Calu3 (cell line): ENCODE results near the gene RBM47. TPM values are rescaled to one million over a fixed set of nuclear protein-coding genes. Genes with fewer than 3 reads are reported as not detected.
"Not testable (repeated sequence)": the region's sequence is repeated elsewhere in the genome, so short reads cannot be mapped to it uniquely, and the experiment has no call there.

Source experiments
- BruUV-seq: library from RNA; stranded (reverse); fragments of 400-500 nt; replicated peaks from 2 replicates; lab custom pipeline; 2021; lab: Mats Ljungman, UMichigan
- CTCF ChIA-PET: fragments of 300-600 bp; sonication (Branson Sonifier 250); formaldehyde crosslinking; loops from one replicate; lab custom pipeline; 2022; ENCODE audit warnings: antibody characterized with exemption; lab: Charles Lee
- DNase-seq: peaks from one replicate; pipeline ENCODE4 v3.0.0; 2022
- H3K27ac Mint-ChIP-seq: one replicate; pipeline ENCODE4 v1.8.0; 2022; ENCODE audit warnings: mixed read lengths; ENCODE audit not compliant: unreplicated experiment
- H3K27me3 Mint-ChIP-seq: one replicate; pipeline ENCODE4 v1.8.0; 2022; ENCODE audit warnings: mixed read lengths; ENCODE audit not compliant: unreplicated experiment
- H3K36me3 Mint-ChIP-seq: one replicate; pipeline ENCODE4 v1.8.0; 2022; ENCODE audit warnings: mild to moderate bottlenecking, moderate library complexity, mixed read lengths; ENCODE audit not compliant: insufficient read depth, unreplicated experiment
- H3K4me1 Mint-ChIP-seq: one replicate; pipeline ENCODE4 v1.8.0; 2022; ENCODE audit warnings: mild to moderate bottlenecking, low read depth, mixed read lengths; ENCODE audit not compliant: unreplicated experiment
- H3K4me3 Mint-ChIP-seq: one replicate; pipeline ENCODE4 v1.8.0; 2022; ENCODE audit warnings: mild to moderate bottlenecking, low read depth, moderate library complexity, mixed read lengths; ENCODE audit not compliant: unreplicated experiment
- H3K9me3 Mint-ChIP-seq: one replicate; pipeline ENCODE4 v1.8.0; 2022; ENCODE audit warnings: low read depth, mixed read lengths; ENCODE audit not compliant: unreplicated experiment
- CTCF ChIP-seq: fragments of 200-600 bp; IDR thresholded peaks from one replicate; pipeline ENCODE4 v1.8.0; 2022; ENCODE audit warnings: antibody characterized with exemption; ENCODE audit not compliant: unreplicated experiment
- intact Hi-C: fragments of 100-400 bp; cut with micrococcal nuclease; formaldehyde crosslinking; loops from one replicate; pipeline ENCODE4 v1.10.0; 2022; ENCODE audit not compliant: unreplicated experiment
- total RNA-seq: library from RNA; stranded (reverse); gene quantifications from 2 replicates; pipeline ENCODE4 v1.2.3, GENCODE V29; 2022

RBM47 gene
- total RNA-seq, 1 experiment from 2014 or later = 86.6 TPM

- Mint-ChIP-seq H3K27ac (no peak overlapping the region), H3K27me3 (no peaks in the 10 kb centered on the region), H3K36me3 (peaks cover 2% of the 10 kb centered on the region), H3K4me1 (peaks cover 5% of the 10 kb centered on the region), H3K9me3 (no peaks in the 10 kb centered on the region), H3K4me3 (no peak overlapping the region)
- intact Hi-C loops = no loop called here
- no TSS peak for BruUV-seq
- CTCF ChIA-PET = no interaction called here
- DNase-seq = no peak
- no peak for TF ChIP-seq CTCF
These were observed 216.5 kb downstream of the RBM47 start for GRCh38 chr4:40412866-40413795.

GRCh38 chr4:40412388-40412787 is 217.3 kb downstream of the RBM47 start:
- H3K4me1 Mint-ChIP-seq = no peaks in the 10 kb centered on the region
- TF ChIP-seq CTCF = no peak
- CTCF ChIA-PET = no interaction called here

GRCh38 chr4:40409835-40410234 is 219.8 kb downstream of the RBM47 start:
- CTCF ChIA-PET = no interaction called here
- BruUV-seq = no TSS peak
- Mint-ChIP-seq H3K36me3 (peaks cover 4% of the 10 kb centered on the region), H3K27ac (no peak overlapping the region), H3K4me3 (no peak overlapping the region), H3K9me3 (peaks cover 5% of the 10 kb centered on the region), H3K27me3 (no peaks in the 10 kb centered on the region), H3K4me1 (peaks cover 12% of the 10 kb centered on the region)
- no peak for DNase-seq
- intact Hi-C loops = no loop called here
- TF ChIP-seq CTCF = no peak

More at GRCh38 chr4:40412388-40412787, 217.3 kb downstream of the RBM47 start:
- Mint-ChIP-seq H3K4me3 (no peak overlapping the region), H3K9me3 (peaks cover 5% of the 10 kb centered on the region), H3K27me3 (no peaks in the 10 kb centered on the region), H3K36me3 (no peaks in the 10 kb centered on the region), H3K27ac (no peak overlapping the region)
- no peak for DNase-seq
- intact Hi-C loops = no loop called here
- no TSS peak for BruUV-seq

- CTCF ChIA-PET, DNase-seq, H3K27ac Mint-ChIP-seq, intact Hi-C loops, H3K4me3 Mint-ChIP-seq, BruUV-seq, H3K9me3 Mint-ChIP-seq, H3K27me3 Mint-ChIP-seq: not testable (repeated sequence)
- Mint-ChIP-seq H3K4me1 (peaks cover 25% of the 10 kb centered on the region), H3K36me3 (peaks cover 14% of the 10 kb centered on the region)
These were observed 222.2 kb downstream of the RBM47 start for GRCh38 chr4:40407468-40407867.

- intact Hi-C loops = no loop called here
- Mint-ChIP-seq H3K27me3 (no peaks in the 10 kb centered on the region), H3K27ac (no peak overlapping the region), H3K9me3 (peaks cover 5% of the 10 kb centered on the region), H3K4me3 (no peak overlapping the region), H3K4me1 (peaks cover 25% of the 10 kb centered on the region), H3K36me3 (peaks cover 14% of the 10 kb centered on the region)
- no peak for TF ChIP-seq CTCF
- CTCF ChIA-PET = no interaction called here
- no TSS peak for BruUV-seq
- DNase-seq = no peak
These were observed 223.3 kb downstream of the RBM47 start for GRCh38 chr4:40406340-40406739.
